PC-9 (cell line): ENCODE data around the gene TK2. TPM values are rescaled to one million over a fixed set of nuclear protein-coding genes. Genes with fewer than 3 reads are reported as not detected.

Source experiments
- BruUV-seq: library from RNA; stranded (reverse); fragments of 400-500 nt; replicated peaks from 2 replicates; lab custom pipeline; 2021; lab: Mats Ljungman, UMichigan
- CTCF ChIA-PET: fragments of 300-600 bp; sonication (Branson Sonifier 250); formaldehyde crosslinking; loops from one replicate; lab custom pipeline; 2022; ENCODE audit warnings: antibody characterized with exemption; lab: Charles Lee
- POLR2A ChIA-PET: fragments of 300-600 bp; sonication (Branson Sonifier 250); formaldehyde crosslinking; loops from one replicate; lab custom pipeline; 2022; ENCODE audit warnings: antibody characterized with exemption; ENCODE audit not compliant: unreplicated experiment; lab: Charles Lee
- DNase-seq, 2 experiments: peaks; one replicate each; pipeline versions ENCODE4 v3.0.0 to v3.0.0-alpha.2; 2015 to 2022; ENCODE audit warnings: mixed read lengths in 1 of 2
- H2AFZ ChIP-seq: fragments of 200-600 bp; sonication (generic); 2 replicates; pipeline ENCODE4 v1.8.1; 2017; ENCODE audit warnings: antibody characterized with exemption
- H3F3A ChIP-seq: fragments of 200-600 bp; sonication (generic); 2 replicates; pipeline ENCODE4 v1.8.1; 2017; ENCODE audit warnings: antibody characterized with exemption, mild to moderate bottlenecking, low read depth; ENCODE audit not compliant: insufficient read depth
- H3K27ac ChIP-seq: fragments of 200-600 bp; sonication (generic); 2 replicates; pipeline ENCODE4 v1.6.1; 2016; ENCODE audit warnings: mixed run types
- H3K27me3 ChIP-seq: fragments of 200-600 bp; sonication (generic); 2 replicates; pipeline ENCODE4 v1.6.1; 2016; ENCODE audit warnings: low read depth, mixed run types; ENCODE audit not compliant: insufficient read depth
- H3K36me3 ChIP-seq: fragments of 200-600 bp; sonication (generic); 2 replicates; pipeline ENCODE4 v1.6.1; 2016; ENCODE audit warnings: low read depth, mixed run types
- H3K4me1 ChIP-seq: fragments of 200-600 bp; sonication (generic); replicated peaks from 2 replicates; pipeline ENCODE4 v1.6.1; 2016; ENCODE audit warnings: mixed run types; ENCODE audit not compliant: insufficient read depth
- H3K4me2 ChIP-seq: fragments of 200-600 bp; sonication (generic); 2 replicates; pipeline ENCODE4 v1.6.1; 2017; ENCODE audit warnings: mixed run types
- H3K4me3 ChIP-seq: fragments of 200-600 bp; sonication (generic); 2 replicates; pipeline ENCODE4 v1.6.1; 2016; ENCODE audit warnings: mixed run types
- H3K79me2 ChIP-seq: fragments of 200-600 bp; sonication (generic); 2 replicates; pipeline ENCODE4 v1.6.1; 2017; ENCODE audit warnings: low read depth, mixed run types
- H3K9me2 ChIP-seq: fragments of 200-600 bp; sonication (generic); 2 replicates; pipeline ENCODE4 v1.8.1; 2017; ENCODE audit warnings: mild to moderate bottlenecking; ENCODE audit not compliant: insufficient read depth
- H3K9me3 ChIP-seq: fragments of 200-600 bp; sonication (generic); 2 replicates; pipeline ENCODE4 v1.8.1; 2016; ENCODE audit warnings: low read depth; ENCODE audit not compliant: insufficient read depth
- H4K20me1 ChIP-seq: fragments of 200-600 bp; sonication (generic); 2 replicates; pipeline ENCODE4 v1.8.1; 2017; ENCODE audit not compliant: insufficient read depth
- EZH2 ChIP-seq: fragments of 200-600 bp; sonication (generic); IDR thresholded peaks from 2 replicates; pipeline ENCODE4 v1.8.0; 2017; ENCODE audit warnings: antibody characterized with exemption, low read depth
- intact Hi-C: fragments of 100-400 bp; cut with micrococcal nuclease; formaldehyde crosslinking; loops from one replicate; pipeline ENCODE4 v1.10.0; 2022; ENCODE audit not compliant: unreplicated experiment
- total RNA-seq: library from RNA; stranded (reverse); gene quantifications from 2 replicates; pipeline ENCODE4 v1.2.3, GENCODE V29; 2021
- TF ChIP-seq, protein P1 (sequence below): fragments of 200-600 bp; sonication (generic); conservative IDR thresholded peaks from 2 replicates; pipeline ENCODE4 v1.6.1; 2017; ENCODE audit warnings: mixed run types, antibody characterized with exemption, mild to moderate bottlenecking, moderate library complexity

TK2 gene
- total RNA-seq, 1 experiment from 2014 or later = 20.1 TPM

DNA sequence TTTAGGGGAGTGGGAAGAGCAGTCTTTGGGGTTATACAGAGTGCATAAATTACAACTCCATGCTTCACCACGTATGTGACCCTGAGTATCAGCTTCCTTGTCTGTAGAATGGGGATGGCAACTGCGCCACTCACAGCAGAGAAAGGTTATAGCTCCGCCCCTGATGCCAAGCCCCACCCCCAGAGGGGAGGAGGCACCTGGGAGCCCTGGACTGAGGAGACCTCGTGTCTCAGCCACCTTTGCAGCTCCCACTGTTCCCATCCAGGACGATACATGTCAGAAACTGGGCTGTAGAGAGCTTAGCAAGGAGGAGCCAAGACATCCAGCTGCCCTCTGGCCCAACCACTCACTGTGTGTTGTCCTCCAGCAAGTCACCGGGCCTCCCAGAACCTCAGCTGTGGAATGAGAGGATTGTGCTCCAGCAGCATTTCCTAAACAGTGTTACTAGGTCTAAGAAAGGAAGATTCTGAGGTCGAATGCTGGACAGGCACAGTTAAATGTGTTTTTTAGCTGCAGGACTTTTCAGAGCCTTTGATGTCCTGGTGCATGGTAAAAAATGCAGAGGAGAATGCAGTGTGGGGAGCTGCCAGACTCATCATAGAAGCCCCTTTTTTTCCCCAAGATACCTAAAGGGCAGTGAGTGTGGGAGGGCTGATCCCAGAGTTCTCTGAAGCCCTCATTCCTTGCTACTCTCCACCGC is 73.4 kb downstream of the TK2 start:
- no peak overlapping the region for H3K27ac ChIP-seq

DNA sequence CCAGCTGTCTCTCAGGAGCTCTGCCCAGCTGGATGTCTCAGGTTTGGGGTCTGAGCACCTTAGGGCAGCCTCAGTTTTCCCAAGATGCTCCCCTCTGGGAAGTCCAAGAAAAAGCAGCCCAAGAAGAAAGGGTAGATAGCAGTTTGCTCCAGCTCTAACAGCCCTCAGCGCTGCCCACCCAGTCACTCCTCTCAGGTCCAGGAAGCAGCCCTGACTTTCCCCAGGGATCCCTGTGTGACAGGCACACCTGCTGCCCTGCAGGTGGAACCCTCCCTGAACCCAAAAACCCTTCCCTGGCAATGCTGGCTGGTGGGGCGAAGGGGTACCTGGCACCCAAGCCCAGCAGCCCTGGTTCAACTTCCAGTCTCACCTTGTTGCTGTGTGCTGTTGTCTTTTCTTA is 74.7 kb downstream of the TK2 start:
- Histone ChIP-seq H3K9me3 (no peaks in the 10 kb centered on the region), H3K4me1 (peaks cover 44% of the 10 kb centered on the region), H3K27me3 (no peaks in the 10 kb centered on the region), H3K4me2 (peak overlapping the region; percentile 53), H3K36me3 (no peaks in the 10 kb centered on the region), H3F3A (peaks cover 10% of the 10 kb centered on the region), H3K4me3 (no peak overlapping the region), H3K9me2 (no peaks in the 10 kb centered on the region), H3K27ac (no peak overlapping the region), H3K79me2 (no peaks in the 10 kb centered on the region), H2AFZ (no peak overlapping the region), H4K20me1 (no peaks in the 10 kb centered on the region)
- ChIA-PET CTCF (interaction anchor here (0.7 kb wide), 1 partner anchor 151 kb away, joined by 6 read pairs; no protein-coding TSS in a partner anchor), POLR2A (interaction anchor here (0.7 kb wide), 1 partner anchor 12 kb away, joined by 3 read pairs; no protein-coding TSS in a partner anchor)
- intact Hi-C loops = no loop called here
- TF ChIP-seq, protein P1, sequence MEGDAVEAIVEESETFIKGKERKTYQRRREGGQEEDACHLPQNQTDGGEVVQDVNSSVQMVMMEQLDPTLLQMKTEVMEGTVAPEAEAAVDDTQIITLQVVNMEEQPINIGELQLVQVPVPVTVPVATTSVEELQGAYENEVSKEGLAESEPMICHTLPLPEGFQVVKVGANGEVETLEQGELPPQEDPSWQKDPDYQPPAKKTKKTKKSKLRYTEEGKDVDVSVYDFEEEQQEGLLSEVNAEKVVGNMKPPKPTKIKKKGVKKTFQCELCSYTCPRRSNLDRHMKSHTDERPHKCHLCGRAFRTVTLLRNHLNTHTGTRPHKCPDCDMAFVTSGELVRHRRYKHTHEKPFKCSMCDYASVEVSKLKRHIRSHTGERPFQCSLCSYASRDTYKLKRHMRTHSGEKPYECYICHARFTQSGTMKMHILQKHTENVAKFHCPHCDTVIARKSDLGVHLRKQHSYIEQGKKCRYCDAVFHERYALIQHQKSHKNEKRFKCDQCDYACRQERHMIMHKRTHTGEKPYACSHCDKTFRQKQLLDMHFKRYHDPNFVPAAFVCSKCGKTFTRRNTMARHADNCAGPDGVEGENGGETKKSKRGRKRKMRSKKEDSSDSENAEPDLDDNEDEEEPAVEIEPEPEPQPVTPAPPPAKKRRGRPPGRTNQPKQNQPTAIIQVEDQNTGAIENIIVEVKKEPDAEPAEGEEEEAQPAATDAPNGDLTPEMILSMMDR = no peak
- no peak for TF ChIP-seq EZH2
- no peak for DNase-seq
- no TSS peak for BruUV-seq

More for the DNA sequence above, 73.4 kb downstream of the TK2 start:
- TF ChIP-seq, protein P1 = no peak
- TF ChIP-seq EZH2 = no peak
- Histone ChIP-seq H3K36me3 (no peaks in the 10 kb centered on the region), H3K4me3 (no peak overlapping the region), H2AFZ (no peak overlapping the region), H3K4me1 (peaks cover 48% of the 10 kb centered on the region), H3K27me3 (no peaks in the 10 kb centered on the region), H3K9me3 (no peaks in the 10 kb centered on the region), H3K4me2 (no peak overlapping the region), H3K9me2 (no peaks in the 10 kb centered on the region), H3K79me2 (no peaks in the 10 kb centered on the region), H3F3A (peaks cover 10% of the 10 kb centered on the region), H4K20me1 (no peaks in the 10 kb centered on the region)
- intact Hi-C loops = no loop called here
- BruUV-seq = no TSS peak
- ChIA-PET CTCF (interaction anchor here (0.7 to 0.9 kb wide), 2 partner anchors 33 to 76 kb away, joined by 6 read pairs; partner anchors contain the start of gene CKLF), POLR2A (interaction anchor here (0.5 to 0.7 kb wide), 3 partner anchors 13 to 384 kb away, joined by 3 to 45 read pairs (median 3); no protein-coding TSS in a partner anchor)
- no peak for DNase-seq

DNA sequence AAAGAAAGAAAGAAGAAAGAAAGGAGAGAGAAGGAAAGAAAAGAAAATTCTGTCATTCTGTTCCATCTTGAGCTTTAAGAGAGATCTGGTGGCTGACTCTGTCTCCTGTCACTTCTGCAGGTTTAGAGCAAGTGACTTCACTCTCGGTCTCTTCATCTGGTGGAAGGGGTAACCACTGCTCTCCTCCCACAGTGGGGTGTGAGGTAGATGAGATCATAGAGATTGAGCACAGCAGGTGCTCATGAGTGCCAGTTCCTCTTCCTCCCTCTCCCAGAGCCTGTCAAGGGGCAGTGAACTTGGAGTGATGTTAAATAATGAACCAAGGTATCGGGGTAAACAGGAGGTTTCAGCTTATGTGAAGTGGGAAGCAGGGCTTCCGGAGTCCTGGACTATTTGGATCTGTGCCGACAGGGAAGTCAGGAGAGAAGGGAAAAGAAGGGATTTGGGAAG is 75.1 kb downstream of the TK2 start:
- Histone ChIP-seq H3K4me3 (no peak overlapping the region), H3K4me2 (peak overlapping the region; percentile 53), H3K4me1 (peaks cover 40% of the 10 kb centered on the region), H3K27ac (no peak overlapping the region), H3K9me2 (no peaks in the 10 kb centered on the region), H3K27me3 (no peaks in the 10 kb centered on the region), H2AFZ (no peak overlapping the region), H3K9me3 (no peaks in the 10 kb centered on the region), H4K20me1 (no peaks in the 10 kb centered on the region), H3F3A (peaks cover 10% of the 10 kb centered on the region), H3K79me2 (no peaks in the 10 kb centered on the region), H3K36me3 (no peaks in the 10 kb centered on the region)
- peak; percentile 20 to 77 for DNase-seq
- ChIA-PET POLR2A (no interaction called here), CTCF (interaction anchor here (1.2 kb wide), 1 partner anchor 68 kb away, joined by 3 read pairs; no protein-coding TSS in a partner anchor)
- intact Hi-C loops = no loop called here
- TF ChIP-seq, protein P1 = no peak
- TF ChIP-seq EZH2 = no peak
- BruUV-seq = no TSS peak
